Keratinocyte (primary cell): ENCODE data around the gene AKAP8L. TPM values are rescaled to one million over a fixed set of nuclear protein-coding genes. Genes with fewer than 3 reads are reported as not detected.

Experiments used
- DNase-seq: peaks from one replicate; pipeline ENCODE4 v3.0.0-alpha.2; 2011; ENCODE audit warnings: low read depth, missing footprints, low spot score
- FAIRE-seq: peaks from 2 replicates; lab custom pipeline; 2011; peaks lifted over from hg19 to GRCh38; lab: Jason Lieb, UNC
- H2AFZ ChIP-seq: 2 replicates; pipeline ENCODE4 v1.6.0; 2012; ENCODE audit warnings: low read length, control low read depth, inconsistent platforms; ENCODE audit not compliant: control insufficient read depth
- H3K27ac ChIP-seq: 2 replicates; pipeline ENCODE4 v1.5.1; 2011; ENCODE audit warnings: low read length; ENCODE audit not compliant: control insufficient read depth, insufficient read depth
- H3K27me3 ChIP-seq: 3 replicates; pipeline ENCODE4 v1.6.0; 2011; ENCODE audit warnings: low read length; ENCODE audit not compliant: control insufficient read depth, insufficient read depth; ENCODE audit errors: extremely low read depth
- H3K36me3 ChIP-seq, 2 experiments: 2 replicates in 1 of 2; 3 replicates in 1 of 2; pipeline ENCODE4 v1.5.1; 2011; ENCODE audit warnings: low read length in 2 of 2, mild to moderate bottlenecking in 1 of 2; ENCODE audit not compliant: control insufficient read depth in 2 of 2, insufficient read depth in 2 of 2; ENCODE audit errors: extremely low read depth in 1 of 2
- H3K4me1 ChIP-seq: 3 replicates; pipeline ENCODE4 v1.5.1; 2011; ENCODE audit warnings: low read length; ENCODE audit not compliant: control insufficient read depth, insufficient read depth; ENCODE audit errors: extremely low read depth
- H3K4me2 ChIP-seq: 3 replicates; pipeline ENCODE4 v1.6.0; 2011; ENCODE audit warnings: low read depth, low read length; ENCODE audit not compliant: control insufficient read depth, insufficient read depth; ENCODE audit errors: extremely low read depth
- H3K4me3 ChIP-seq, 3 experiments: fragments of 200-600 bp in 1 of 3; sonication (generic) in 1 of 3; 2 replicates in 2 of 3; 3 replicates in 1 of 3; pipeline ENCODE4 v1.5.1; 2011 to 2016; ENCODE audit warnings: low read length in 3 of 3, mild to moderate bottlenecking in 3 of 3, control low read depth in 2 of 3, inconsistent platforms in 1 of 3, low read depth in 1 of 3, mixed read lengths in 1 of 3, mixed run types in 1 of 3, moderate library complexity in 1 of 3; ENCODE audit not compliant: control insufficient read depth in 2 of 3, insufficient read depth in 2 of 3; ENCODE audit errors: extremely low read depth in 1 of 3
- H3K79me2 ChIP-seq: 2 replicates; pipeline ENCODE4 v1.6.0; 2012; ENCODE audit warnings: low read length; ENCODE audit not compliant: control insufficient read depth, insufficient read depth
- H3K9ac ChIP-seq: 3 replicates; pipeline ENCODE4 v1.6.0; 2011; ENCODE audit warnings: low read length; ENCODE audit not compliant: control insufficient read depth, insufficient read depth; ENCODE audit errors: extremely low read depth
- H3K9me1 ChIP-seq: 3 replicates; pipeline ENCODE4 v1.6.0; 2011; ENCODE audit warnings: low read length; ENCODE audit not compliant: control insufficient read depth, insufficient read depth; ENCODE audit errors: extremely low read depth
- H3K9me3 ChIP-seq: 2 replicates; pipeline ENCODE4 v1.5.1; 2012; ENCODE audit warnings: low read depth, low read length; ENCODE audit not compliant: control insufficient read depth
- H4K20me1 ChIP-seq: 3 replicates; pipeline ENCODE4 v1.6.0; 2011; ENCODE audit warnings: low read length; ENCODE audit not compliant: control insufficient read depth, insufficient read depth; ENCODE audit errors: extremely low read depth
- EZH2 ChIP-seq: IDR thresholded peaks from one replicate; pipeline ENCODE4 v1.6.1; 2012; ENCODE audit warnings: inconsistent platforms, mild to moderate bottlenecking, low read length, moderate library complexity
- dilution Hi-C: fragments of 300-500 bp; cut with MboI; formaldehyde crosslinking; loops from one replicate; pipeline ENCODE4 v1.7.0; 2020; ENCODE audit warnings: low sequenced_read_pairs; ENCODE audit not compliant: extremely low pct_ligation_motif_present
- polyA plus RNA-seq, 5 experiments: library from polyadenylated mRNA; depleted of rRNA in 3 of 5; stranded (reverse) in 3 of 5; stranded (forward) in 1 of 5; unstranded in 1 of 5; fragments of >200 nt; gene quantifications; 1 replicate in 1 of 5; 2 replicates in 3 of 5; 3 replicates in 1 of 5; pipeline versions ENCODE4 v1.2.1 to v1.2.3, GENCODE V29; 2011 to 2012; ENCODE audit warnings: missing spikeins in 2 of 5, low read depth in 1 of 5, low replicate concordance in 1 of 5
- TF ChIP-seq, protein P1 (sequence below), 3 experiments: IDR thresholded peaks in 1 of 3; conservative IDR thresholded peaks in 1 of 3; optimal IDR thresholded peaks in 1 of 3; 2 replicates in 2 of 3; 3 replicates in 1 of 3; pipeline versions ENCODE3 to v1.5.1; 2011; ENCODE audit warnings: low read length in 3 of 3, mild to moderate bottlenecking in 3 of 3, moderate library complexity in 2 of 3, control low read depth in 1 of 3, inconsistent platforms in 1 of 3; ENCODE audit not compliant: insufficient read depth in 2 of 3; ENCODE audit errors: extremely low read depth in 1 of 3

AKAP8L gene
- polyA plus RNA-seq, 1 donor (not counting 4 experiments of a cell fraction or from before 2014, with no cell fraction given) = 48.2 TPM

- dilution Hi-C loops = no loop called here
- no peaks in the 10 kb centered on the region for H3K27me3 ChIP-seq
- H2AFZ ChIP-seq = peak overlapping the region; percentile 1
- H3K9me1 ChIP-seq = no peaks in the 10 kb centered on the region
- no peak for TF ChIP-seq EZH2
- TF ChIP-seq, protein P1, sequence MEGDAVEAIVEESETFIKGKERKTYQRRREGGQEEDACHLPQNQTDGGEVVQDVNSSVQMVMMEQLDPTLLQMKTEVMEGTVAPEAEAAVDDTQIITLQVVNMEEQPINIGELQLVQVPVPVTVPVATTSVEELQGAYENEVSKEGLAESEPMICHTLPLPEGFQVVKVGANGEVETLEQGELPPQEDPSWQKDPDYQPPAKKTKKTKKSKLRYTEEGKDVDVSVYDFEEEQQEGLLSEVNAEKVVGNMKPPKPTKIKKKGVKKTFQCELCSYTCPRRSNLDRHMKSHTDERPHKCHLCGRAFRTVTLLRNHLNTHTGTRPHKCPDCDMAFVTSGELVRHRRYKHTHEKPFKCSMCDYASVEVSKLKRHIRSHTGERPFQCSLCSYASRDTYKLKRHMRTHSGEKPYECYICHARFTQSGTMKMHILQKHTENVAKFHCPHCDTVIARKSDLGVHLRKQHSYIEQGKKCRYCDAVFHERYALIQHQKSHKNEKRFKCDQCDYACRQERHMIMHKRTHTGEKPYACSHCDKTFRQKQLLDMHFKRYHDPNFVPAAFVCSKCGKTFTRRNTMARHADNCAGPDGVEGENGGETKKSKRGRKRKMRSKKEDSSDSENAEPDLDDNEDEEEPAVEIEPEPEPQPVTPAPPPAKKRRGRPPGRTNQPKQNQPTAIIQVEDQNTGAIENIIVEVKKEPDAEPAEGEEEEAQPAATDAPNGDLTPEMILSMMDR (optimal IDR thresholded peaks at IDR 0.05 in 1 of 3, IDR thresholded peaks at IDR 0.05 in 1 of 3, conservative IDR thresholded peaks at IDR 0.05 in 1 of 3; ENCODE audit: extremely low read depth in 1 of 3, insufficient read depth in 2 of 3, low read length in 3 of 3) = no peak
- DNase-seq (no peak), FAIRE-seq (no peak)
- peaks cover 22% of the 10 kb centered on the region for H3K4me1 ChIP-seq
- H3K27ac ChIP-seq = peak overlapping the region; percentile 90
- H3K36me3 ChIP-seq = peaks cover 14 to 20% of the 10 kb centered on the region in 2 experiments
- H3K79me2 ChIP-seq = peaks cover 55% of the 10 kb centered on the region
- H3K9ac ChIP-seq = peak overlapping the region; percentile 93
- peak overlapping the region; percentile 79 to 97 (median 91) for H3K4me3 ChIP-seq
- H3K4me2 ChIP-seq = peak overlapping the region; percentile 74
- H4K20me1 ChIP-seq = peaks cover 4% of the 10 kb centered on the region
- H3K9me3 ChIP-seq = no peaks in the 10 kb centered on the region
These were observed 40.2 kb downstream of the AKAP8L start for GRCh38 chr19:15378534-15379082.

DNA sequence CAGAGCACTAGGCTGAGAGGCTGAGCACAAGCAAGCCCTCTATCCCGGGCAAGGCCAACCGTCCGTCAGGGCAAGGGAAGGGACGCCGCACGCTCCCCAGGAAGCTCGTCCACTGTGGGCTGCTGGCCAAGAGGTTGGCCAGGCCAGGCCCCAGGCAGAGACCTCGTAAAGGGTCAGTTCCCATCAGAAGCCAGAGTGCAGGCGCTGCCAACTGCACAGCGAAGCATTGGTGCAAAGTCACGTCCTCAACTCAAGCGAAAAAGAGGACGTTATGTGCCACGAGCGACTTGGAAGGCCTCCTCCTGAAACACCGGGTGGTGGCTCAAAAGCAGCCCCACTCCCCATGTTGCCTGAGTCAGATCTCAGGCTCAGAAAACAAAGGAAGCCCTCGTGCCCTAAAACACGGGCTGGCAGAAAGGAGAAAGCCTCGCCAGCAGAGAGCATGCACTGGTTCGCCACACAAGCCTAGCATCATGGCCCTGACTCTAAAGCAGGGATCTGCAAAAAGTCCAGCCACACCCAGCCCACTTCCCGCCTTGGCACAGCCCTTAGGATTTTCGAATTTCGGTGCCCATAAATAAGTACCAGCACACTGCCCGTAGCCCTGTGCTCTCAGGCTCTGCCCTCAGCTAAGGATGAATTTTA, 43.9 kb downstream of the AKAP8L start:
- dilution Hi-C loops = no loop called here
- no peaks in the 10 kb centered on the region for H3K9me3 ChIP-seq
- H4K20me1 ChIP-seq = peaks cover 4% of the 10 kb centered on the region
- peaks cover 12% of the 10 kb centered on the region for H3K4me1 ChIP-seq
- FAIRE-seq (no peak), DNase-seq (no peak)
- no peak overlapping the region for H2AFZ ChIP-seq
- peaks cover 68% of the 10 kb centered on the region for H3K79me2 ChIP-seq
- no peak overlapping the region for H3K4me2 ChIP-seq
- no peak overlapping the region for H3K4me3 ChIP-seq
- H3K27ac ChIP-seq = no peak overlapping the region
- H3K36me3 ChIP-seq = peaks cover 33 to 43% of the 10 kb centered on the region in 2 experiments
- no peak for TF ChIP-seq EZH2
- TF ChIP-seq, protein P1 (optimal IDR thresholded peaks at IDR 0.05 in 1 of 3, IDR thresholded peaks at IDR 0.05 in 1 of 3, conservative IDR thresholded peaks at IDR 0.05 in 1 of 3; ENCODE audit: extremely low read depth in 1 of 3, insufficient read depth in 2 of 3, low read length in 3 of 3) = no peak
- no peaks in the 10 kb centered on the region for H3K9me1 ChIP-seq
- no peaks in the 10 kb centered on the region for H3K27me3 ChIP-seq
- no peak overlapping the region for H3K9ac ChIP-seq
